CD14-positive monocyte (primary cell): ENCODE results near the gene FCGBP. TPM values are rescaled to one million over a fixed set of nuclear protein-coding genes. Genes with fewer than 3 reads are reported as not detected.

Source experiments
- DNase-seq, 3 donors: peaks; one replicate each; pipeline ENCODE4 v3.0.0-alpha.2; 2011 to 2022
- H2AFZ ChIP-seq: 2 replicates; pipeline ENCODE4 v1.6.0; 2012; ENCODE audit warnings: mild to moderate bottlenecking, low read depth, low read length, inconsistent platforms; ENCODE audit not compliant: insufficient read depth, poor library complexity, severe bottlenecking
- H3K27ac ChIP-seq, 2 donors: 1 replicate in 1 of 2; 2 replicates in 1 of 2; pipeline ENCODE4 v1.5.1; 2012 to 2013; ENCODE audit warnings: low read length in 2 of 2, control low read depth in 1 of 2, inconsistent platforms in 1 of 2, low read depth in 1 of 2, mild to moderate bottlenecking in 1 of 2
- H3K27me3 ChIP-seq, 2 donors: one replicate each; pipeline versions ENCODE4 v1.6.0 to v1.6.1; 2011 to 2013; ENCODE audit warnings: low read length in 2 of 2; ENCODE audit not compliant: control insufficient read depth in 2 of 2, insufficient read depth in 2 of 2
- H3K36me3 ChIP-seq, 2 donors: replicated peaks in 1 of 2; 1 replicate in 1 of 2; 2 replicates in 1 of 2; pipeline versions ENCODE4 v1.5.1 to v1.6.1; 2012 to 2013; ENCODE audit warnings: low read length in 2 of 2, control low read depth in 1 of 2, inconsistent platforms in 1 of 2, mild to moderate bottlenecking in 1 of 2; ENCODE audit not compliant: insufficient read depth in 2 of 2, control insufficient read depth in 1 of 2
- H3K4me1 ChIP-seq, 2 donors: 1 replicate in 1 of 2; 2 replicates in 1 of 2; pipeline versions ENCODE4 v1.5.1 to v1.6.1; 2012 to 2013; ENCODE audit warnings: low read length in 2 of 2, control low read depth in 1 of 2, inconsistent platforms in 1 of 2, mild to moderate bottlenecking in 1 of 2, moderate library complexity in 1 of 2; ENCODE audit not compliant: insufficient read depth in 2 of 2, control insufficient read depth in 1 of 2
- H3K4me2 ChIP-seq: replicated peaks from 2 replicates; pipeline ENCODE3; 2012; ENCODE audit warnings: low read length, moderate library complexity, mild to moderate bottlenecking; ENCODE audit not compliant: poor library complexity, severe bottlenecking; ENCODE audit errors: extremely low read depth
- H3K4me3 ChIP-seq, 3 experiments: fragments of 200-600 bp in 1 of 3; sonication (generic) in 1 of 3; replicated peaks in 1 of 3; 1 replicate in 2 of 3; 2 replicates in 1 of 3; pipeline ENCODE4 v1.5.1; 2011 to 2013; ENCODE audit warnings: low read length in 3 of 3, mild to moderate bottlenecking in 3 of 3, control low read depth in 2 of 3, low read depth in 2 of 3, inconsistent platforms in 1 of 3, moderate library complexity in 1 of 3
- H3K79me2 ChIP-seq: 2 replicates; pipeline ENCODE4 v1.6.0; 2012; ENCODE audit warnings: mild to moderate bottlenecking, control low read depth, inconsistent platforms, low read length, moderate library complexity; ENCODE audit not compliant: insufficient read depth
- H3K9ac ChIP-seq: 2 replicates; pipeline ENCODE4 v1.6.0; 2017; ENCODE audit warnings: low read length, mild to moderate bottlenecking; ENCODE audit not compliant: insufficient read depth, poor library complexity, severe bottlenecking
- H3K9me3 ChIP-seq, 2 donors: replicated peaks in 1 of 2; 1 replicate in 1 of 2; 2 replicates in 1 of 2; pipeline versions ENCODE4 v1.5.1 to v1.6.1; 2012 to 2013; ENCODE audit warnings: low read length in 2 of 2, control low read depth in 1 of 2; ENCODE audit not compliant: control insufficient read depth in 1 of 2, insufficient read depth in 1 of 2
- H4K20me1 ChIP-seq: 2 replicates; pipeline ENCODE4 v1.6.0; 2012; ENCODE audit warnings: mild to moderate bottlenecking, low read length, control low read depth, moderate library complexity; ENCODE audit not compliant: insufficient read depth
- H3K27ac Mint-ChIP-seq, 7 donors: one replicate each; pipeline ENCODE4 v1.8.0; 2020; ENCODE audit warnings: mild to moderate bottlenecking in 7 of 7, mixed read lengths in 7 of 7, moderate library complexity in 6 of 7, inconsistent platforms in 2 of 7
- H3K27me3 Mint-ChIP-seq, 3 donors: one replicate each; pipeline ENCODE4 v1.8.0; 2021 to 2022; ENCODE audit warnings: low read depth in 3 of 3, mild to moderate bottlenecking in 3 of 3, mixed read lengths in 3 of 3, moderate library complexity in 3 of 3, inconsistent platforms in 1 of 3
- H3K36me3 Mint-ChIP-seq, 2 donors: one replicate each; pipeline ENCODE4 v1.8.0; 2020; ENCODE audit warnings: mixed read lengths in 2 of 2, inconsistent platforms in 1 of 2, mild to moderate bottlenecking in 1 of 2
- H3K4me1 Mint-ChIP-seq: one replicate; pipeline ENCODE4 v1.8.0; 2020; ENCODE audit warnings: mild to moderate bottlenecking, mixed read lengths
- H3K4me3 Mint-ChIP-seq, 2 donors: one replicate each; pipeline ENCODE4 v1.8.0; 2020; ENCODE audit warnings: mild to moderate bottlenecking in 2 of 2, mixed read lengths in 2 of 2, moderate library complexity in 1 of 2
- H3K9me3 Mint-ChIP-seq, 7 donors: one replicate each; pipeline ENCODE4 v1.8.0; 2020 to 2022; ENCODE audit warnings: mixed read lengths in 7 of 7, mild to moderate bottlenecking in 6 of 7, moderate library complexity in 6 of 7, inconsistent platforms in 2 of 7
- WGBS: methylation state at CpG from one replicate; pipeline ENCODE4 v1.1.5; 2013; ENCODE audit warnings: missing lambda C conversion rate; ENCODE audit not compliant: insufficient coverage; 5-methylcytosine and 5-hydroxymethylcytosine counted together
- intact Hi-C, 2 donors: fragments of 100-400 bp; cut with micrococcal nuclease; formaldehyde crosslinking; loops; one replicate each; pipeline versions ENCODE4 v1.15.0 to v1.15.1; 2023
- polyA plus RNA-seq, 3 donors: library from polyadenylated mRNA; depleted of rRNA in 1 of 3; unstranded in 2 of 3; stranded (reverse) in 1 of 3; fragments of 300-500 nt in 2 of 3; fragments of >200 nt in 1 of 3; fragmentation: Illumina TruSeq in 2 of 3; gene quantifications; 1 replicate in 2 of 3; 2 replicates in 1 of 3; pipeline ENCODE4 v1.2.3, GENCODE V29; 2012 to 2021
- TF ChIP-seq, protein P1 (sequence below): fragments of 200-600 bp; IDR thresholded peaks from one replicate; pipeline ENCODE4 v1.8.0; 2022; ENCODE audit warnings: antibody characterized with exemption, mild to moderate bottlenecking

FCGBP gene
- polyA plus RNA-seq, 3 donors, result 0.07 to 0.29 TPM; not detected in 1

DNA sequence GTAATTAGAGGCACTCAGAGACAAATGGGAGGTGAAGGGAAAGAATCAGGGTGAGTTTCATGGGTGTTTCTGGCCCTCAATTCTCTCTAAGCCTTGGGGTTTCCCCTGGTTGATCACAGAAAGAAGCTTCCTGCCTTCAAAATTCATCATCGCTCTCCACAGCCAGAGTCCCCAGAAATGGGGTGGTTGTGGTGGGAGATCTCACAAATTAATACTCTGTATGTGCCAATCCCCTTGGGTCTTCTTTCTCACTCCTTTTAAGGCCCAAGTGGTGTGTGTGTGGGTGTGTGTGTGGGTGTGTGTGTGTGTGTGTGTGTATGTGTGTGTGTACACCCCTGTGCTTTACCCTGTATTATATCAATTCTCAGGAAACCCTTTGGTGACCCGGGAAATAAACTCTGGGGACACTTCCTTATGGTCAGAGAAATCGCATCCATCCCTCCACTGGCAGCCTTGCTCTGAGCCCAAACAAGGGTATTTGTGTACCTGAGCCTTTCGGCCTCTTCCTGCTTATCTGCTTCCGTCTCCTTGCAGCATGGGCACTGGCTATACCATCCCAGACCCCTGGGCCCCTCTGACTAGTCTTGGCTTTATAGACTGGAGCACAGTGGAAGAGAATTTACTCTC, 2.8 kb upstream of the FCGBP start:
- intact Hi-C loops, result no loop called here
- Mint-ChIP-seq H3K4me1 (peaks cover 60% of the 10 kb centered on the region), H3K27ac (peak overlapping the region in 3 of 7 donors; percentile 13 to 60 (median 20)), H3K4me3 (peak overlapping the region in 1 of 2 donors; percentile 81), H3K9me3 (peaks cover 15 to 36% (median 25%) of the 10 kb centered on the region in 7 donors), H3K36me3 (peaks cover 12 to 21% of the 10 kb centered on the region in 2 donors), H3K27me3 (peaks cover 72 to 94% (median 80%) of the 10 kb centered on the region in 3 donors)
- Histone ChIP-seq H3K9ac (no peak overlapping the region), H3K27me3 (peaks cover 37 to 75% of the 10 kb centered on the region in 2 donors), H3K79me2 (no peaks in the 10 kb centered on the region), H3K36me3 (no peaks in the 10 kb centered on the region), H4K20me1 (no peaks in the 10 kb centered on the region), H3K27ac (no peak overlapping the region), H3K4me2 (peak overlapping the region; percentile 55), H3K4me1 (peaks cover 48 to 76% of the 10 kb centered on the region in 2 donors), H3K4me3 (peak overlapping the region in 1 of 3 experiments; percentile 60), H2AFZ (no peak overlapping the region), H3K9me3 (peaks cover 12 to 21% of the 10 kb centered on the region in 2 donors)
- TF ChIP-seq, protein P1, sequence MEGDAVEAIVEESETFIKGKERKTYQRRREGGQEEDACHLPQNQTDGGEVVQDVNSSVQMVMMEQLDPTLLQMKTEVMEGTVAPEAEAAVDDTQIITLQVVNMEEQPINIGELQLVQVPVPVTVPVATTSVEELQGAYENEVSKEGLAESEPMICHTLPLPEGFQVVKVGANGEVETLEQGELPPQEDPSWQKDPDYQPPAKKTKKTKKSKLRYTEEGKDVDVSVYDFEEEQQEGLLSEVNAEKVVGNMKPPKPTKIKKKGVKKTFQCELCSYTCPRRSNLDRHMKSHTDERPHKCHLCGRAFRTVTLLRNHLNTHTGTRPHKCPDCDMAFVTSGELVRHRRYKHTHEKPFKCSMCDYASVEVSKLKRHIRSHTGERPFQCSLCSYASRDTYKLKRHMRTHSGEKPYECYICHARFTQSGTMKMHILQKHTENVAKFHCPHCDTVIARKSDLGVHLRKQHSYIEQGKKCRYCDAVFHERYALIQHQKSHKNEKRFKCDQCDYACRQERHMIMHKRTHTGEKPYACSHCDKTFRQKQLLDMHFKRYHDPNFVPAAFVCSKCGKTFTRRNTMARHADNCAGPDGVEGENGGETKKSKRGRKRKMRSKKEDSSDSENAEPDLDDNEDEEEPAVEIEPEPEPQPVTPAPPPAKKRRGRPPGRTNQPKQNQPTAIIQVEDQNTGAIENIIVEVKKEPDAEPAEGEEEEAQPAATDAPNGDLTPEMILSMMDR, result no peak
- WGBS, result 18% methylated on average over 2 of the region's 5 CpGs
- DNase-seq, result peak in 1 of 3 donors; percentile 42

DNA sequence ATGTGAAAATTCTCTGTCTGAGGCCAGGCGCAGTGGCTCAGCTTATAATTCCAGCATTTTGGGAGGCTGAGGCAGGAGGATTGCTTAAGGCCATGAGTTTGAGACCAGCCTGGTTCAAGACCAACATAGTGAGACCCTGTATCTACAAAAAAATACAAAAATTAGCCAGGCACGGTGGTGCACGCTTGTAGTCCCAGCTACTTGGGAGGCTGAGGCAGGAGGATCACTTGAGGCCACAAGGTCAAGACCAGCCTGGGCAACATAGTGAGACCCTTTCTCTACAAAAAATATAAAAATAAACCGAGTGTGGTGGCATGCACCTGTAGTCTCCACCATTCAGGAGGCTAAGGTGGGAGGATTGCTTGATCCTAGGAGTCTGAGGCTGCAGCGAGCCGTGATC, 2.2 kb upstream of the FCGBP start:
- H2AFZ ChIP-seq, result no peak overlapping the region
- intact Hi-C loops, result no loop called here
- no peak overlapping the region for H3K4me2 ChIP-seq
- H3K36me3 ChIP-seq, result no peaks in the 10 kb centered on the region
- no peaks in the 10 kb centered on the region for H3K79me2 ChIP-seq
- Mint-ChIP-seq H3K27me3 (peaks cover 76 to 98% (median 86%) of the 10 kb centered on the region in 3 donors), H3K4me1 (peaks cover 54% of the 10 kb centered on the region), H3K9me3 (peaks cover 15 to 36% (median 27%) of the 10 kb centered on the region in 7 donors), H3K36me3 (peaks cover 12 to 21% of the 10 kb centered on the region in 2 donors), H3K27ac (no peak overlapping the region), H3K4me3 (peak overlapping the region in 1 of 2 donors; percentile 83)
- no peak for DNase-seq
- H3K9ac ChIP-seq, result no peak overlapping the region
- no peaks in the 10 kb centered on the region for H4K20me1 ChIP-seq
- H3K9me3 ChIP-seq, result peaks cover 12 to 21% of the 10 kb centered on the region in 2 donors
- 100% methylated on average over 3 of the region's 6 CpGs for WGBS
- peaks cover 43 to 70% of the 10 kb centered on the region in 2 donors for H3K4me1 ChIP-seq
- TF ChIP-seq, protein P1, result no peak
- H3K4me3 ChIP-seq, result no peak overlapping the region
- no peak overlapping the region for H3K27ac ChIP-seq
- peaks cover 37 to 80% of the 10 kb centered on the region in 2 donors for H3K27me3 ChIP-seq
